ENCODE measurements around the gene PRLH. TPM values are rescaled to one million over a fixed set of nuclear protein-coding genes. Genes with fewer than 3 reads are reported as not detected.

PRLH gene
- total and polyA plus RNA-seq, 3 donors from 2014 or later: not detected

DNA sequence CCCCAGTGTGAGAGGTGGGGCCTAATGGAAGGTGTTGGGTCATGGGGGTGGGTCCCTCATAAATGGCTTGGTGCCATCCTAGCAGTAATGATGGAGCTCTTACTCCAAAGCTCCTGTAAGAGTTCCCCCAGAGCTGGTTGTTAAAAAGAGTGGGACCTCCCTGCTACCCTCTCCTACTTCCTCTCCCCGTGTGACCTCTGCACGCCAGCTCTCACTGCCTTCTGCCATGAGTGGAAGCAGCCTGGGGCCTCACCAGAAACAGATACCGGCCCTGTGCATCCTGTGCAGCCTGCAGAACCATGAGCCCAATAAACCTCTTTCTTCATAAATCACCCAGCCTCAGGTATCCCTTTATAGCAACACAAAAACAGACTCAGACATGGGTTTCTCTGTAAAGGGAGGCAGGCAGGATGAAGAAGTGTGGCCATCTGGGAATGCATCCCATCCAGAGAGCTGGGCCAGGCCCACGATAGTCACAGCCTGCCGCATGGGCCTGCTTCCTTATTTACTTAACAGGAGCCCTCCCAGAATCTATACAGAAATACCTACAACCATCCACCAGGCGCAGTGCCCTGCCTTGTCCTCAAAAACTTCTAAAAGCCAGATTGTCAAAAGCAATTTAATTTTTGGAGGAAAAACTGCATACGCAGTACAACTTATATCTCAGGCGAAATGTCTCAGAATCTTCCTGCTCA, 7.5 kb downstream of the PRLH start:
- no peak for DNase-seq
- intact Hi-C loops (cut with DNase I; ENCODE audit: low total_unique reads): loop anchor here (5.0 kb wide), 1 partner anchor 62 kb away; no protein-coding TSS in a partner anchor
- Histone ChIP-seq H3K27me3 (no peaks in the 10 kb centered on the region), H3K36me3 (ENCODE audit: low read depth, missing control alignments) (no peaks in the 10 kb centered on the region), H3K4me3 (no peak overlapping the region), H3K27ac (no peak overlapping the region), H3K9me3 (no peaks in the 10 kb centered on the region), H3K4me1 (peaks cover 7% of the 10 kb centered on the region)
- no peak for TF ChIP-seq POLR2A (IDR thresholded peaks at IDR 0.05)
- TF ChIP-seq, protein P1, sequence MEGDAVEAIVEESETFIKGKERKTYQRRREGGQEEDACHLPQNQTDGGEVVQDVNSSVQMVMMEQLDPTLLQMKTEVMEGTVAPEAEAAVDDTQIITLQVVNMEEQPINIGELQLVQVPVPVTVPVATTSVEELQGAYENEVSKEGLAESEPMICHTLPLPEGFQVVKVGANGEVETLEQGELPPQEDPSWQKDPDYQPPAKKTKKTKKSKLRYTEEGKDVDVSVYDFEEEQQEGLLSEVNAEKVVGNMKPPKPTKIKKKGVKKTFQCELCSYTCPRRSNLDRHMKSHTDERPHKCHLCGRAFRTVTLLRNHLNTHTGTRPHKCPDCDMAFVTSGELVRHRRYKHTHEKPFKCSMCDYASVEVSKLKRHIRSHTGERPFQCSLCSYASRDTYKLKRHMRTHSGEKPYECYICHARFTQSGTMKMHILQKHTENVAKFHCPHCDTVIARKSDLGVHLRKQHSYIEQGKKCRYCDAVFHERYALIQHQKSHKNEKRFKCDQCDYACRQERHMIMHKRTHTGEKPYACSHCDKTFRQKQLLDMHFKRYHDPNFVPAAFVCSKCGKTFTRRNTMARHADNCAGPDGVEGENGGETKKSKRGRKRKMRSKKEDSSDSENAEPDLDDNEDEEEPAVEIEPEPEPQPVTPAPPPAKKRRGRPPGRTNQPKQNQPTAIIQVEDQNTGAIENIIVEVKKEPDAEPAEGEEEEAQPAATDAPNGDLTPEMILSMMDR (IDR thresholded peaks at IDR 0.05): no peak
- WGBS, 2 donors: 89 to 94% methylated on average over 8 of the region's 8 CpGs

DNA sequence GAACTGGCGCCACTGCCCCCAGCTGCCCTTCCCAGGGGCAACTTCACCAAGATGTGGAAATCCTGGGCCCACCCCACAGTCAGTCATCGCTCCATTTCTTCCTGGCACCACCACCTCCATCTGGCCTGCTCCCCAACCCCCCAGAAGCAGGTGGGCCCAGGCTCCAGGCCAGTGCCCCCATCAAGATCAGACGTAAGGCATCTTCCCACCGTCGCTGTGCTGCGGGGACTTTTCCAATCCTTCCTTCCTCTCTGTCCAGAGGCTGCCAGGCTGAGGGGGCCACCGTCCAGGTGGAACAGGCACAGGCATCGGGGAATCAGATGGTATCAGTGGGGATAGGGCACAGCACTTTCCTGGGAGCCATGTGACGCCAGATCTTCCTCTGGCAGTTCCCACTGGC, 8.1 kb downstream of the PRLH start:
- Histone ChIP-seq H3K4me3 (no peak overlapping the region), H3K36me3 (ENCODE audit: low read depth, missing control alignments) (no peaks in the 10 kb centered on the region), H3K9me3 (no peaks in the 10 kb centered on the region), H3K4me1 (peaks cover 7% of the 10 kb centered on the region), H3K27me3 (no peaks in the 10 kb centered on the region), H3K27ac (no peak overlapping the region)
- no peak for TF ChIP-seq POLR2A (IDR thresholded peaks at IDR 0.05)
- intact Hi-C loops (cut with DNase I; ENCODE audit: low total_unique reads): loop anchor here (5.0 kb wide), 1 partner anchor 62 kb away; no protein-coding TSS in a partner anchor
- 91 to 92% methylated on average over 8 to 9 of the region's 9 CpGs for WGBS, 2 donors
- no peak for DNase-seq

DNA sequence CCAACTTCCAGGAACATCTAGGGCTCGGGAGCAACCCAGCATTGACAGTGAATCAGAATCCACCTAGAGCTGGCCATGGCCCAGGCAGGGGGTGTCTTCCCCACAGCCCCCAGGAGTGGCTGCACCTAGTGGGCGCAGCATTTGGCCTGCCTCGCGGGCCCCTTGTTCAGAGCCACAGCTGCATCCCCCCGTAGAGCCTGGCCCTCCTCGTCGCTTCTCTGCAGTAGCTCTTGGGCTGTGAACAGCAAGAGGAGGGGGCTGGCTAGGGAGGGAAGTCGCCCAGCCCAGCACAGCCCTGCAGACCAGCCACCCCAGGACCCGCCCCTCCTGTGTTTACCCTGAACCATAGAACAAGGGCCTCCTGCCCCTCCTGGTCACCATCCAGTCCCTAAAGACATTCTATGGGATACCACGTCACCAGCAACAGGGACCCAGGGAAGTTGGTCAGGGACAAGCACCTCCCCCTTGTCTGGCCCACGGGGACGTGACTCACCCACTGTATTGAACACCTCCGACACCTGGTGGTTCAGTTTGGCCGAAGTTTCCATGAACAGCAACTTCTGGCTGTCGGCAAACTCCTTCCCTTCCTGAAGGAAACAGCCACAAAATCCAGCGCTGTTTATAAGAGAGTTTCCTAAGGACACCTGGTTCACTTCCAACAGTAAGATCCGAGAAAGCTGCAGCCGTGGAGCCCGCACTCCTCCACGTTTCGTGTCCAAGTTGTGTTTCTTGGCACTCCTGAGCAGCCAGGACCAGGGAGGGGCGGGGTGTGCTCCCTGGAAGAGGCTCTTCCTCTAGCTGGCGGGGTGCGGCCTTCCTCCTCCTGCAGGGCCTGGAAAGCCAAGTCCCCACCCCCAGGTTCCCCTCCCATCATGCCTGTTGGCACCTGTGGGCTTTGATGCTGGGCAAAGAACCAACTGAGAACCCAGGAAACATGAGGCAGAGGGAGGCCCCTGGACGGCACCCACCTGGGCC, 8.8 kb downstream of the PRLH start:
- H3K27me3 ChIP-seq: no peaks in the 10 kb centered on the region
- TF ChIP-seq, protein P1 (IDR thresholded peaks at IDR 0.05): no peak
- TF ChIP-seq POLR2A (IDR thresholded peaks at IDR 0.05): no peak
- H3K27ac ChIP-seq: no peak overlapping the region
- H3K9me3 ChIP-seq: no peaks in the 10 kb centered on the region
- peak; percentile 29 for DNase-seq
- no peaks in the 10 kb centered on the region for H3K36me3 ChIP-seq (ENCODE audit: low read depth, missing control alignments)
- no peak overlapping the region for H3K4me3 ChIP-seq
- intact Hi-C loops (cut with DNase I; ENCODE audit: low total_unique reads): loop anchor here (5.0 kb wide), 1 partner anchor 63 kb away; no protein-coding TSS in a partner anchor
- H3K4me1 ChIP-seq: peaks cover 7% of the 10 kb centered on the region
- WGBS, 2 donors: 65 to 71% methylated on average over 19 to 25 of the region's 25 CpGs

DNA sequence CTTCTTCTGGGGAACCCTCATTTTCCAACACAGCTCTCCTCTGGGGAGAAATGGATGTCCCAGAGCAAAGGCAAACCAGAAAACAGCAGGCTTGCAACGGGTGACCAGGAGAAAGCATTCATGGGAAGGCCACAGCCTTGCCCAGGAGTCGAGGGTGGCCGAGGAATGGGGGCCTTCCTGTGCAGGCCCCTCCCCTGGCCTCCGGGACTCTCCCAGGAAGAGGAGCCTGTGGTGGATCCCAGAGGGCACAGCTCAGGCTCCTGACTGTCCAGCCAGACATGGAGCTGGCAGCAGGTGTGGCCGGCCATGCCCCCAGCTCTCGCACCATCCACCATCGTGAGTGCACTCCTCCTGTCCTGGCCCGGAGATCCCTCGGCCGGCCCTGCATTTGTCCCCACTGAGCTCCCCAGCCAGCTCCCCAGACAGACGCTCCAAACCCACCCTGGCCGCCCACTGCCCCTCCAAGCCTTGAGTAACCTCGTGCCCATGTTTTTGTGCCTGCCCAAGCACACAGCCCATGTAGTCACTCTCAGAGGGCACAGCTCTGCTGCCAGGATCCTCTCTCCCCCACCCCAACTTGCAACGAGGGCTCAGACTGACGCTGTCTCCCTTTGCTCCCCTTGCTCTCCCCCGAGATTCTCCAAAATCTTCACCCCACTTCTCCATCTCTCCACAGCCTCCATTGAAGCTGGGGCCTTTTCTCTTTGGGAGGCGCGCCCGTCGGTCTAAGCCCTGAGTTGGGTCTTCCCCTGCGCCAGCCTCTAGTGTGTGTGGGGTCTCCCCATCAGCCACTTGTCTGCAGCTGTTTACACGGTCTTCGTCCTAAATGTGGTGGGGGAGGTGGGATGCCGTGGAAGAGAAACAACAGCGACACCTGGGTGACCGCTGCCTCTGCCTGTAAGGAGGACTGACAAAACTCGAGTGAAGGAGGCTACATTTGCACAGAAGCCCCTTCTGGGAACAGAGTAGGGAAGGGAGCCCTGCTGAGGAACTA, 9.8 kb downstream of the PRLH start:
- Histone ChIP-seq H3K27ac (no peak overlapping the region), H3K4me3 (no peak overlapping the region), H3K4me1 (peaks cover 7% of the 10 kb centered on the region), H3K9me3 (no peaks in the 10 kb centered on the region), H3K36me3 (ENCODE audit: low read depth, missing control alignments) (no peaks in the 10 kb centered on the region), H3K27me3 (no peaks in the 10 kb centered on the region)
- intact Hi-C loops (cut with DNase I; ENCODE audit: low total_unique reads): no loop called here
- TF ChIP-seq POLR2A (IDR thresholded peaks at IDR 0.05): no peak
- TF ChIP-seq, protein P1 (IDR thresholded peaks at IDR 0.05): no peak
- 91 to 92% methylated on average over 25 to 27 of the region's 27 CpGs for WGBS, 2 donors
- DNase-seq: no peak
